ENCODE data around the gene SLC7A5. TPM values are rescaled to one million over a fixed set of nuclear protein-coding genes. Genes with fewer than 3 reads are reported as not detected.
A peak's percentile ranks its signal among the peaks of the same experiment; 100 is the strongest.
"Not testable (repeated sequence)": the region's sequence is repeated elsewhere in the genome, so short reads cannot be mapped to it uniquely, and the experiment has no call there.

SLC7A5 gene
- total RNA-seq, 2 experiments from 2014 or later: 114 to 220 TPM

- CTCF ChIA-PET: interaction anchor here (1.6 to 2.7 kb wide), 2 partner anchors 9 to 10 kb away, joined by 9 to 14 read pairs; no protein-coding TSS in a partner anchor
- H3K36me3 Mint-ChIP-seq: no peaks in the 10 kb centered on the region
- no peaks in the 10 kb centered on the region for H3K9me3 Mint-ChIP-seq (ENCODE audit: low read depth)
- no peak overlapping the region for H3K4me3 Mint-ChIP-seq
- no peak for ATAC-seq
- H3K4me1 Mint-ChIP-seq: no peaks in the 10 kb centered on the region
- DNase-seq: no peak
- no peak overlapping the region for H3K27ac Mint-ChIP-seq
- H3K27me3 Mint-ChIP-seq: no peaks in the 10 kb centered on the region
Measured at GRCh38 chr16:87789437-87790291, 79.6 kb downstream of the SLC7A5 start.

- not testable (repeated sequence) for H3K36me3 Mint-ChIP-seq
- CTCF ChIA-PET: interaction anchor here (2.7 kb wide), 1 partner anchor 8 kb away, joined by 14 read pairs; no protein-coding TSS in a partner anchor
Measured at GRCh38 chr16:87788730-87789436, 80.4 kb downstream of the SLC7A5 start.

GRCh38 chr16:87787451-87788091, 81.7 kb downstream of the SLC7A5 start:
- H3K27me3 Mint-ChIP-seq; H3K36me3 Mint-ChIP-seq; CTCF ChIA-PET; ATAC-seq; H3K27ac Mint-ChIP-seq; H3K4me1 Mint-ChIP-seq; H3K4me3 Mint-ChIP-seq; H3K9me3 Mint-ChIP-seq (ENCODE audit: low read depth); DNase-seq: not testable (repeated sequence)

More at GRCh38 chr16:87788730-87789436, 80.4 kb downstream of the SLC7A5 start:
- not testable (repeated sequence) for H3K9me3 Mint-ChIP-seq (ENCODE audit: low read depth); H3K4me1 Mint-ChIP-seq; H3K4me3 Mint-ChIP-seq; H3K27me3 Mint-ChIP-seq; H3K27ac Mint-ChIP-seq; ATAC-seq; DNase-seq

- Mint-ChIP-seq H3K9me3 (ENCODE audit: low read depth) (no peaks in the 10 kb centered on the region), H3K4me1 (peaks cover 21% of the 10 kb centered on the region), H3K27me3 (peaks cover 2% of the 10 kb centered on the region), H3K36me3 (peaks cover 2% of the 10 kb centered on the region), H3K4me3 (no peak overlapping the region), H3K27ac (no peak overlapping the region)
- no peak for DNase-seq
- no peak for ATAC-seq
- CTCF ChIA-PET: interaction anchor here (1.2 to 7.6 kb wide), 4 partner anchors 22 to 654 kb away, joined by 3 to 41 read pairs (median 4); no protein-coding TSS in a partner anchor
Measured at GRCh38 chr16:87784812-87785211, 84.5 kb downstream of the SLC7A5 start.

- peaks cover 2% of the 10 kb centered on the region for H3K36me3 Mint-ChIP-seq
- peaks cover 2% of the 10 kb centered on the region for H3K27me3 Mint-ChIP-seq
- no peaks in the 10 kb centered on the region for H3K9me3 Mint-ChIP-seq (ENCODE audit: low read depth)
- no peak overlapping the region for H3K27ac Mint-ChIP-seq
- ATAC-seq (no peak), DNase-seq (no peak)
- H3K4me1 Mint-ChIP-seq: peaks cover 47% of the 10 kb centered on the region
- no peak overlapping the region for H3K4me3 Mint-ChIP-seq
- CTCF ChIA-PET: interaction anchor here (0.6 to 7.6 kb wide), 10 partner anchors 8 to 126 kb away, joined by 3 to 451 read pairs (median 38); partner anchors contain the start of gene SLC7A5
Measured at GRCh38 chr16:87782033-87782432, 87.3 kb downstream of the SLC7A5 start.

DNA sequence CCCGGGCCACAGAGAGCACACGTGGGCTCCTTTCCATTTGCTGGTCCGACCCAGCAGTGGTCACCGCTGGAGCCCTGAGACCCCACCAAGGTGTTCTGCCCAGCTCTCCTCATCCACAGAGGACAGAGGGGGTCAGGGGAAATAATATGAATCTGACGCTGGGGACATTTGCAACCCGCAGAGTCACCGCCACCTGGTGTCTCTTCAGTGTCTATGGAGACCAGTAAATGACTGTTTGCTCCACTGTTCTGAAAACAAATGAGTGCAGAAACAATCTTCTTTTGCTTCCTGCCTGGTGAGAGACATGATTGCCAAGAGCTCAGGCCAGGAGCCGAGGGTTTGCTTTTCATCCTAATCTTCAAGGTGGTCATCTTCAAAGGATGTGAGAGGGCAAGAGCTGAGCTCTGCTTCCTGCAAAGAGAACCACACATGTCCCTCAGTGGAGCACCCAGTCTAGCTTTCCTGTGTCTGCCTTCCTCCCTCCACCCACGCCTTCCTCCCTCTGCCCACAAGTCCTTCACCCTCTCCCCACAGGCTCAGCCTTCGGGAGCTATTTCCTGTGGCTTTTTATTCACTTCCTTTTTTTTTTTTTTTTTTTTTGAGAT, 88.8 kb downstream of the SLC7A5 start:
- Mint-ChIP-seq H3K27me3 (peaks cover 2% of the 10 kb centered on the region), H3K36me3 (peaks cover 2% of the 10 kb centered on the region), H3K4me1 (peaks cover 55% of the 10 kb centered on the region), H3K27ac (peak overlapping the region; percentile 98), H3K9me3 (ENCODE audit: low read depth) (no peaks in the 10 kb centered on the region), H3K4me3 (peak overlapping the region; percentile 44)
- ATAC-seq: peak; percentile 10
- CTCF ChIA-PET: interaction anchor here (0.6 to 7.6 kb wide), 24 partner anchors 10 to 1828 kb away, joined by 3 to 451 read pairs (median 8); partner anchors contain the start of genes KLHDC4 and SLC7A5
- peak; percentile 79 for DNase-seq

Small RNA genes lying within 50 kb of the gene (microRNA-seq; reads per million reads assigned to microRNA genes)
- gene MIR6775: not detected

Other genes starting within 250 kb of the SLC7A5 start
- gene KLHDC4, start 103.5 kb downstream of the SLC7A5 start, total RNA-seq: 100 to 1,000 TPM in 1 of 2 experiments, 10 to 100 TPM in 1; 86.0 to 114 TPM
- gene CA5A, start 67.0 kb upstream of the SLC7A5 start, total RNA-seq: not detected
- gene BANP, start 81.9 kb upstream of the SLC7A5 start, total RNA-seq: 10 to 100 TPM; 36.1 to 48.7 TPM

Measured in activated CD8-positive, alpha-beta memory T cell treated with anti-CD3 and anti-CD28 coated beads, Interleukin-2, amount 10 ng/mL, durations not matched to agents 7 days and 5 days (primary cell).